Neural progenitor cell (in vitro differentiated cells): ENCODE results near the gene P4HTM. TPM values are rescaled to one million over a fixed set of nuclear protein-coding genes. Genes with fewer than 3 reads are reported as not detected.

Experiments
- DNase-seq: peaks from one replicate; pipeline ENCODE4 v3.0.0-alpha.2; 2016; ENCODE audit warnings: low spot score
- H2AFZ ChIP-seq: fragments of 200-600 bp; sonication (generic); replicated peaks from 2 replicates; pipeline ENCODE4 v1.6.1; 2016; ENCODE audit warnings: antibody characterized with exemption
- H3F3A ChIP-seq: fragments of 200-600 bp; sonication (generic); 2 replicates; pipeline ENCODE4 v1.6.1; 2016; ENCODE audit warnings: antibody characterized with exemption, low read depth
- H3K27ac ChIP-seq: fragments of 200-600 bp; sonication (generic); 2 replicates; pipeline ENCODE4 v1.5.1; 2016; ENCODE audit warnings: mild to moderate bottlenecking
- H3K27me3 ChIP-seq: fragments of 200-600 bp; sonication (generic); 2 replicates; pipeline ENCODE4 v1.6.1; 2016; ENCODE audit warnings: mild to moderate bottlenecking, moderate library complexity
- H3K36me3 ChIP-seq: fragments of 200-600 bp; sonication (generic); 2 replicates; pipeline ENCODE4 v1.5.1; 2016
- H3K4me1 ChIP-seq: fragments of 200-600 bp; sonication (generic); 2 replicates; pipeline ENCODE4 v1.6.1; 2016; ENCODE audit warnings: mixed run types
- H3K4me2 ChIP-seq: fragments of 200-600 bp; sonication (generic); 2 replicates; pipeline ENCODE4 v1.6.1; 2016
- H3K4me3 ChIP-seq: fragments of 200-600 bp; sonication (generic); 2 replicates; pipeline ENCODE4 v1.5.1; 2016
- H3K79me2 ChIP-seq: fragments of 200-600 bp; sonication (generic); 2 replicates; pipeline ENCODE4 v1.6.1; 2016; ENCODE audit warnings: low read depth
- H3K9ac ChIP-seq: fragments of 200-600 bp; sonication (generic); 2 replicates; pipeline ENCODE4 v1.6.1; 2016
- H3K9me3 ChIP-seq: fragments of 200-600 bp; sonication (generic); 2 replicates; pipeline ENCODE4 v1.5.1; 2016; ENCODE audit warnings: low read depth
- H4K20me1 ChIP-seq: fragments of 200-600 bp; sonication (generic); 2 replicates; pipeline ENCODE4 v1.6.1; 2016; ENCODE audit warnings: low read depth
- H3K27ac Mint-ChIP-seq: 3 replicates; pipeline ENCODE4 v1.8.0; 2021; ENCODE audit warnings: mixed read lengths
- H3K27me3 Mint-ChIP-seq: 2 replicates; pipeline ENCODE4 v1.8.0; 2022; ENCODE audit warnings: low read depth, mild to moderate bottlenecking, inconsistent platforms, moderate library complexity, mixed read lengths; ENCODE audit not compliant: insufficient read depth
- H3K36me3 Mint-ChIP-seq: 3 replicates; pipeline ENCODE4 v1.8.0; 2021; ENCODE audit warnings: mixed read lengths
- H3K4me1 Mint-ChIP-seq: 3 replicates; pipeline ENCODE4 v1.8.0; 2021; ENCODE audit warnings: mixed read lengths
- H3K4me3 Mint-ChIP-seq: 3 replicates; pipeline ENCODE4 v1.8.0; 2021; ENCODE audit warnings: mild to moderate bottlenecking, moderate library complexity, mixed read lengths
- H3K9me3 Mint-ChIP-seq: 3 replicates; pipeline ENCODE4 v1.8.0; 2020; ENCODE audit warnings: mixed read lengths
- EZH2 ChIP-seq: fragments of 200-600 bp; sonication (generic); IDR thresholded peaks from 2 replicates; pipeline ENCODE4 v1.6.1; 2017; ENCODE audit warnings: antibody characterized with exemption, mild to moderate bottlenecking, moderate library complexity
- EZH2phosphoT487 ChIP-seq: fragments of 200-600 bp; sonication (generic); IDR thresholded peaks from 2 replicates; pipeline ENCODE4 v1.6.1; 2017; ENCODE audit warnings: antibody characterized with exemption
- total RNA-seq: library from RNA; depleted of rRNA; stranded (reverse); fragments of >200 nt; gene quantifications from 2 replicates; pipeline ENCODE4 v1.2.3, GENCODE V29; 2015; ENCODE audit warnings: low replicate concordance
- TF ChIP-seq, protein P1 (sequence below): fragments of 200-600 bp; sonication (generic); IDR thresholded peaks from 2 replicates; pipeline ENCODE4 v1.5.1; 2017; ENCODE audit warnings: antibody characterized with exemption, mild to moderate bottlenecking

Gene P4HTM
- total RNA-seq, 1 donor from 2014 or later, result 15.3 TPM

DNA sequence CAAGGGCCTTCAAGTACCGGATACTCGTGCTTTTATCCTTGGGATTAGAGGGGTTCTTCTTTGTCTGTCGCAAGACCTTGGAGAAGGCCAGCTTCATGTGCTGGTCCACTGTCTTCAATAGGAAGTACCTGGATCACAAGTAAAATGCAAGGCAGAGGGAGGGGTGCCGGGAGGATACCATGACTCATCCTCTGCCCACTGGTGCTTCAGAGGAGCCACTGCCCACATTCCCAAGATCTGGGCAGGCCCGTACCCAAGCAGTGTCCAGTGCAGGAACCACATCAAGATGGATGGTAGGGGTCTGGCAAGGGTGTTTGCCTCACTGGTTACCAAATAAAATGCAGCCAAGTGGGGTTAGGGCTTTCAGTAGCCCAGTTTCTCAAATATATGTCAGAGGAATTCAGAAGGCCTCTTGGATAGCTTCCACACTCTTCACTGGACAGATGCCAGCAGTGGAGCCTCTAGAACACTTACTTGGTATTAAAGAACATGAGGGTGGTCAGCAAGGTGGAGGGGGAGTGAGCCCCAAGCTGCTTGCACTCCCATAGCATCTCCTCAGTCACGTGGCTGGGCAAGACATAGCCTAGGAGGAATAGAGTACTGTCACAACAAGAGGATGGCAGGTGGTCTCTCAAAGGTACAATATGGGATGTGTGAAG, 42.7 kb downstream of the P4HTM start:
- Histone ChIP-seq H3K36me3 (no peaks in the 10 kb centered on the region), H3K4me3 (no peak overlapping the region), H4K20me1 (peaks cover 9% of the 10 kb centered on the region), H3K79me2 (peaks cover 14% of the 10 kb centered on the region), H3K27me3 (no peaks in the 10 kb centered on the region), H3K27ac (no peak overlapping the region), H3K4me1 (peaks cover 11% of the 10 kb centered on the region), H3K9ac (no peak overlapping the region), H3K4me2 (no peak overlapping the region), H3F3A (peaks cover 45% of the 10 kb centered on the region), H2AFZ (no peak overlapping the region), H3K9me3 (no peaks in the 10 kb centered on the region)
- Mint-ChIP-seq H3K9me3 (no peaks in the 10 kb centered on the region), H3K4me1 (peaks cover 17% of the 10 kb centered on the region), H3K27me3 (peaks cover 8% of the 10 kb centered on the region), H3K27ac (no peak overlapping the region), H3K36me3 (peaks cover 23% of the 10 kb centered on the region), H3K4me3 (no peak overlapping the region)
- DNase-seq, result no peak
- TF ChIP-seq EZH2 (no peak), EZH2phosphoT487 (no peak)
- TF ChIP-seq, protein P1, sequence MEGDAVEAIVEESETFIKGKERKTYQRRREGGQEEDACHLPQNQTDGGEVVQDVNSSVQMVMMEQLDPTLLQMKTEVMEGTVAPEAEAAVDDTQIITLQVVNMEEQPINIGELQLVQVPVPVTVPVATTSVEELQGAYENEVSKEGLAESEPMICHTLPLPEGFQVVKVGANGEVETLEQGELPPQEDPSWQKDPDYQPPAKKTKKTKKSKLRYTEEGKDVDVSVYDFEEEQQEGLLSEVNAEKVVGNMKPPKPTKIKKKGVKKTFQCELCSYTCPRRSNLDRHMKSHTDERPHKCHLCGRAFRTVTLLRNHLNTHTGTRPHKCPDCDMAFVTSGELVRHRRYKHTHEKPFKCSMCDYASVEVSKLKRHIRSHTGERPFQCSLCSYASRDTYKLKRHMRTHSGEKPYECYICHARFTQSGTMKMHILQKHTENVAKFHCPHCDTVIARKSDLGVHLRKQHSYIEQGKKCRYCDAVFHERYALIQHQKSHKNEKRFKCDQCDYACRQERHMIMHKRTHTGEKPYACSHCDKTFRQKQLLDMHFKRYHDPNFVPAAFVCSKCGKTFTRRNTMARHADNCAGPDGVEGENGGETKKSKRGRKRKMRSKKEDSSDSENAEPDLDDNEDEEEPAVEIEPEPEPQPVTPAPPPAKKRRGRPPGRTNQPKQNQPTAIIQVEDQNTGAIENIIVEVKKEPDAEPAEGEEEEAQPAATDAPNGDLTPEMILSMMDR, result no peak

DNA sequence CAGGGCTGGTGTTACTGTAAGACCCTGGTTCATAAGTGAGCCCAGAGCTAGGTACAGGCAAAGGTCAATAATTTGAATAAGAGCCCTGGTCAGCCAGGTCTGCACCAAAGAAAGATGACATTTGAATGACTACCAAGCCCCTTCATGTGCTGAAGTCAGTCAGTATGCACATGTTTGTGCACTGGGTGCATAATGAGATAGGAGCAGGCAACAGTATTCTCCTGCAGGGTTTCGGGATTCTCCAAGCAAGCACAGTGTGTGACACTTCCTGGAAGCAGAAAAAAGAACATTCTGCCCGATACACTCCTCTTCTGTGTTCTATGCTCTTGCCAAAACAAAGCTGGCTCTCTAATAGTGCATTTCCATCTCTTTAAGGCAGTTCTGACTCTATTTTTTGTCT, 44.6 kb downstream of the P4HTM start:
- Histone ChIP-seq H2AFZ (no peak overlapping the region), H3K36me3 (no peaks in the 10 kb centered on the region), H3K4me1 (no peaks in the 10 kb centered on the region), H4K20me1 (peaks cover 9% of the 10 kb centered on the region), H3K27me3 (no peaks in the 10 kb centered on the region), H3K27ac (no peak overlapping the region), H3K79me2 (no peaks in the 10 kb centered on the region), H3K4me3 (no peak overlapping the region), H3K9me3 (no peaks in the 10 kb centered on the region), H3F3A (peaks cover 38% of the 10 kb centered on the region), H3K4me2 (no peak overlapping the region), H3K9ac (no peak overlapping the region)
- peaks cover 22% of the 10 kb centered on the region for H3K36me3 Mint-ChIP-seq
- peaks cover 3% of the 10 kb centered on the region for H3K4me1 Mint-ChIP-seq
- no peak overlapping the region for H3K4me3 Mint-ChIP-seq
- H3K9me3 Mint-ChIP-seq, result no peaks in the 10 kb centered on the region
- no peak overlapping the region for H3K27ac Mint-ChIP-seq
- DNase-seq, result no peak
- H3K27me3 Mint-ChIP-seq, result no peaks in the 10 kb centered on the region
- TF ChIP-seq, protein P1, result no peak
- TF ChIP-seq EZH2phosphoT487, result no peak
- TF ChIP-seq EZH2, result no peak

DNA sequence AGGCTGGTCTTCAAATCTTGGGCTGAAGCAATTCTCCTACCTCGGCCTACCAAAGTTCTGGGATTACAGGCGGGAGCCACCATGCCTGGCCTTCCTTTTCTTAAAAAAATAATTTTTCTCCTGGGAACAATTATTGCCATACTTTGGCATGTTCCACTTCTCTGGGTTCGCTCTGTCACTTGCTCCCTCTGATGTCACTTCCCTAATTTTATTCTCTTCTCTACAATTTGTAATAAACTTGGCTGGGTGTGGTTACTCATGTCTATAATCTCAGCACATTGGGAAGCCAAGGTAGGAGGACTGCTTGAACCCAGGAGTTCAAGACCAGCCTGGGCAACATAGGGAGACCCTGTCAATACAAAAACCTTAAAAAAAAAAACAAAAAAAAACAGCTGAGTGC, 45.2 kb downstream of the P4HTM start:
- Histone ChIP-seq H4K20me1 (peaks cover 9% of the 10 kb centered on the region), H3F3A (peaks cover 35% of the 10 kb centered on the region), H3K36me3 (peaks cover 3% of the 10 kb centered on the region), H3K79me2 (no peaks in the 10 kb centered on the region), H3K9ac (no peak overlapping the region), H2AFZ (no peak overlapping the region), H3K9me3 (no peaks in the 10 kb centered on the region), H3K4me1 (no peaks in the 10 kb centered on the region), H3K27ac (no peak overlapping the region), H3K4me3 (no peak overlapping the region), H3K4me2 (no peak overlapping the region), H3K27me3 (no peaks in the 10 kb centered on the region)
- DNase-seq, result no peak
- Mint-ChIP-seq H3K9me3 (no peaks in the 10 kb centered on the region), H3K27ac (no peak overlapping the region), H3K4me3 (no peak overlapping the region), H3K36me3 (peaks cover 24% of the 10 kb centered on the region), H3K4me1 (no peaks in the 10 kb centered on the region), H3K27me3 (no peaks in the 10 kb centered on the region)
- TF ChIP-seq EZH2 (no peak), EZH2phosphoT487 (no peak)
- TF ChIP-seq, protein P1, result no peak
